Measurements from ENCODE around the gene VAV2.

Gene VAV2

DNA sequence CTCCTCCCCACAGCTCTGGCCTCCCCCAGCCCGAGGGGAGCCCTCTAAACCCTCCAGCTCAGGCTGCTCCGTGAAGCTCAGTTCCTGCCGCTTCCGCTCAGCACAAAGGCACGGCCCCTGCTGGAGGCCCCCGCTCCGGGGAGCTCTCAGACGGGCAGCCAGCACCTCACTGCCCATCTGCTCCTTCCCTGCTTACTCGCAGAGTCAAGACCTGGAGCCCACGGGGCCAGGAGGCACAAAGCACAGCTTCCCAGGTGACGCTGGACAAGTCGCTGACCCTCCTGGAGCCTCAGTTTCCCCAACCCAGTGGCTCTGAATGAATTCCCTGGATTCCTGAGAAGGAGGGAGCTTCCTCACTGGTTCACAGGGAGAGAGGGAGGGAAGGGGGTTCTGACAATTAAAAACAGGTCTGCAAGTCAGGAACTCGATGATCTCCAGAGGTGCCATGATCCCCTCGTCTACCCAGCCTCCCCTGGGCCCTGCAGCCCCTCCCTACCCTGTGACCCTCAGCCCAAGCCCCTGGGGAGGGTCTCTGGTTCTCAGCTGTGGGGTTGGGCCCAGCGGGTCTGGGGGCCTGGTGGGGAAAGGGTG, 36.2 kb downstream of the VAV2 start:
- no peak for TF ChIP-seq CTCF (IDR thresholded peaks at IDR 0.05; ENCODE audit: low read depth, low read length)
- peak overlapping the region; percentile 21; the same call in 1 of the 2 replicates for H3K4me3 ChIP-seq (ENCODE audit: low read depth, low read length)

GRCh38 chr9:133954862-133955529, 37.1 kb downstream of the VAV2 start:
- TF ChIP-seq CTCF (IDR thresholded peaks at IDR 0.05; ENCODE audit: low read depth, low read length), result no peak
- H3K4me3 ChIP-seq (ENCODE audit: low read depth, low read length), result no peak overlapping the region

- no peak for TF ChIP-seq CTCF (IDR thresholded peaks at IDR 0.05; ENCODE audit: low read depth, low read length)
- no peak overlapping the region for H3K4me3 ChIP-seq (ENCODE audit: low read depth, low read length)
Measured at GRCh38 chr9:133953976-133954709, 38.0 kb downstream of the VAV2 start.

- no peak overlapping the region for H3K4me3 ChIP-seq (ENCODE audit: low read depth, low read length)
- no peak for TF ChIP-seq CTCF (IDR thresholded peaks at IDR 0.05; ENCODE audit: low read depth, low read length)
Measured at GRCh38 chr9:133953621-133953975, 38.5 kb downstream of the VAV2 start.

- no peak overlapping the region for H3K4me3 ChIP-seq (ENCODE audit: low read depth, low read length)
- TF ChIP-seq CTCF (IDR thresholded peaks at IDR 0.05; ENCODE audit: low read depth, low read length), result no peak
Measured at GRCh38 chr9:133952598-133953550, 39.2 kb downstream of the VAV2 start.

DNA sequence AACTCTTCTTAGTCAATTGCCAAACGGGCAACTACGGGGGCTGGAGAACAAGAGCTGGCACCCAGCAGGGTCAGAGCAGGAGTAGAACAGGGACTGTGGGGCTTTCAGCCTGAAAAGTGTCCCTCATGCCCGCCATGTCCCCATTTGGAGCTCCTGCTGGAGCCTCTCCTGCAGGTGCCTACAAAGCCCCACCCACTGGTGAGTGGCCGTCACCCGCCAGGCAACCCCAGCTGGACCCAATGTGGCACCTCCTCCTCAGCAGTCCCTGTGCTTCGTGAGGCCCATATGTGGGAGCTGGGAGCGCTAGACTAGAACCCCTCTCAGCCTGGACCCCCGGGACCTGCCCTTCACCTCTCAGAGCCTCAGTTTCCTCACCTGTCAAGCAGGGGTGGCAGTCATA, 40.9 kb downstream of the VAV2 start:
- no peak overlapping the region for H3K4me3 ChIP-seq (ENCODE audit: low read depth, low read length)
- no peak for TF ChIP-seq CTCF (IDR thresholded peaks at IDR 0.05; ENCODE audit: low read depth, low read length)
